Measurements from ENCODE around the gene NKX1-2. TPM values are rescaled to one million over a fixed set of nuclear protein-coding genes. Genes with fewer than 3 reads are reported as not detected.

Gene NKX1-2
- total RNA-seq, 1 donor from 2014 or later, result 0.77 TPM

- Mint-ChIP-seq H3K4me1 (ENCODE audit: unreplicated experiment) (peaks cover 21% of the 10 kb centered on the region), H3K27me3 (ENCODE audit: unreplicated experiment) (peaks cover 6% of the 10 kb centered on the region), H3K9me3 (ENCODE audit: unreplicated experiment) (no peaks in the 10 kb centered on the region), H3K4me3 (ENCODE audit: unreplicated experiment) (peak within 1 kb of the TSS; percentile 89), H3K36me3 (ENCODE audit: low read depth, unreplicated experiment) (no peaks in the 10 kb centered on the region), H3K27ac (ENCODE audit: unreplicated experiment) (peak within 1 kb of the TSS; percentile 52)
- DNase-seq (ENCODE audit: low spot score), result peak; percentile 73
- TF ChIP-seq, protein P1, sequence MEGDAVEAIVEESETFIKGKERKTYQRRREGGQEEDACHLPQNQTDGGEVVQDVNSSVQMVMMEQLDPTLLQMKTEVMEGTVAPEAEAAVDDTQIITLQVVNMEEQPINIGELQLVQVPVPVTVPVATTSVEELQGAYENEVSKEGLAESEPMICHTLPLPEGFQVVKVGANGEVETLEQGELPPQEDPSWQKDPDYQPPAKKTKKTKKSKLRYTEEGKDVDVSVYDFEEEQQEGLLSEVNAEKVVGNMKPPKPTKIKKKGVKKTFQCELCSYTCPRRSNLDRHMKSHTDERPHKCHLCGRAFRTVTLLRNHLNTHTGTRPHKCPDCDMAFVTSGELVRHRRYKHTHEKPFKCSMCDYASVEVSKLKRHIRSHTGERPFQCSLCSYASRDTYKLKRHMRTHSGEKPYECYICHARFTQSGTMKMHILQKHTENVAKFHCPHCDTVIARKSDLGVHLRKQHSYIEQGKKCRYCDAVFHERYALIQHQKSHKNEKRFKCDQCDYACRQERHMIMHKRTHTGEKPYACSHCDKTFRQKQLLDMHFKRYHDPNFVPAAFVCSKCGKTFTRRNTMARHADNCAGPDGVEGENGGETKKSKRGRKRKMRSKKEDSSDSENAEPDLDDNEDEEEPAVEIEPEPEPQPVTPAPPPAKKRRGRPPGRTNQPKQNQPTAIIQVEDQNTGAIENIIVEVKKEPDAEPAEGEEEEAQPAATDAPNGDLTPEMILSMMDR (IDR thresholded peaks at IDR 0.05; ENCODE audit: unreplicated experiment), result peak; percentile 82
Measured at GRCh38 chr10:124461642-124462347, 12.0 kb upstream of the NKX1-2 start, which contains the start of gene LHPP. Gene LHPP (plus strand): TSS chr10:124461823. CDS start chr10:124461863, 40 bp downstream.

- no peaks in the 10 kb centered on the region for H3K36me3 Mint-ChIP-seq (ENCODE audit: low read depth, unreplicated experiment)
Measured at GRCh38 chr10:124460144-124460543, 10.3 kb upstream of the NKX1-2 start.

DNA sequence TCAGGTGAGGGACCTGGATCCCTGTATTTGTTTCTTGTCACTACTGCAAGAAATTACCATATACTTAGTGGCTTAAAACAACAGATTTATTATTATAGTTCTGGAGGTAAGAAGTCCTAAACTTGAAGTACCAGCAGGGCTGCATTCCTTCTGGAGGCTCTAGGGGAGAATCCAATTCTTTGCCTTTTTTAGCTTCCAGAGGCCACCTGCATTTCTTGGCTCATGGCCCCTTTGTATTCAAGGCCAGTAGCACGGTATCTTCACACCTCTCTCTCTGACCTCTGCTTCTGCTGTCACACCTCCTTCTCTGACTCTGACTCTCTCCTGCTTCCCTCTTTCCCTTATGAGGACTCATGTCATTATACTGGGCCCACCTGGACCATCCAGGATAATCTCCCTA is 9.6 kb upstream of the NKX1-2 start:
- Mint-ChIP-seq H3K36me3 (ENCODE audit: low read depth, unreplicated experiment) (no peaks in the 10 kb centered on the region), H3K27me3 (ENCODE audit: unreplicated experiment) (peaks cover 11% of the 10 kb centered on the region), H3K27ac (ENCODE audit: unreplicated experiment) (no peak overlapping the region), H3K4me1 (ENCODE audit: unreplicated experiment) (peaks cover 26% of the 10 kb centered on the region), H3K9me3 (ENCODE audit: unreplicated experiment) (no peaks in the 10 kb centered on the region), H3K4me3 (ENCODE audit: unreplicated experiment) (no peak overlapping the region)
- no peak for DNase-seq (ENCODE audit: low spot score)
- TF ChIP-seq, protein P1 (IDR thresholded peaks at IDR 0.05; ENCODE audit: unreplicated experiment), result no peak

More at GRCh38 chr10:124460144-124460543, 10.3 kb upstream of the NKX1-2 start:
- TF ChIP-seq, protein P1 (IDR thresholded peaks at IDR 0.05; ENCODE audit: unreplicated experiment), result no peak
- peaks cover 29% of the 10 kb centered on the region for H3K4me1 Mint-ChIP-seq (ENCODE audit: unreplicated experiment)
- no peak overlapping the region for H3K27ac Mint-ChIP-seq (ENCODE audit: unreplicated experiment)
- H3K4me3 Mint-ChIP-seq (ENCODE audit: unreplicated experiment), result no peak overlapping the region
- DNase-seq (ENCODE audit: low spot score), result no peak
- no peaks in the 10 kb centered on the region for H3K9me3 Mint-ChIP-seq (ENCODE audit: unreplicated experiment)
- H3K27me3 Mint-ChIP-seq (ENCODE audit: unreplicated experiment), result peaks cover 11% of the 10 kb centered on the region

- TF ChIP-seq, protein P1 (IDR thresholded peaks at IDR 0.05; ENCODE audit: unreplicated experiment), result no peak
- H3K4me1 Mint-ChIP-seq (ENCODE audit: unreplicated experiment), result peaks cover 28% of the 10 kb centered on the region
- H3K4me3 Mint-ChIP-seq (ENCODE audit: unreplicated experiment), result no peak overlapping the region
- H3K9me3 Mint-ChIP-seq (ENCODE audit: unreplicated experiment), result no peaks in the 10 kb centered on the region
- no peaks in the 10 kb centered on the region for H3K36me3 Mint-ChIP-seq (ENCODE audit: low read depth, unreplicated experiment)
- no peak for DNase-seq (ENCODE audit: low spot score)
- no peak overlapping the region for H3K27ac Mint-ChIP-seq (ENCODE audit: unreplicated experiment)
- peaks cover 7% of the 10 kb centered on the region for H3K27me3 Mint-ChIP-seq (ENCODE audit: unreplicated experiment)
Measured at GRCh38 chr10:124458889-124459288, 9.1 kb upstream of the NKX1-2 start.

DNA sequence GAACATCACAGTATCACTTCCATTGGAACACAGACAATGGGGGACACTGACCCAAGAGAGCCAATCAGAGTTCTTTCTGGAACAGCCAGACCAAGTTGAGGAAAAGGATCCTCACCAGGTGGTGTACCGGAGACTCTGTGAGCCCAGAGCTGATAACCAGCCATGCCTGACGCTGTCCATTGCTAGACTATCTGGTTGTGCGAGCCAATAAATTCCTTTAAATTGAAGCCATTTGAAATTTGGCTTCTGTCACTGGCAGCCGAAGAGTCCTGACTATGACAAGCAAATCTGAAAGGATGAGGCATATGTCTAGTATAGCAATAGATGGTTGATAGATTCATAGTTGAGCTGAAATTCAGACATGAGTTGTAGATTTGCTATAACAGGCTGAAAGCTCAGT is 8.6 kb upstream of the NKX1-2 start:
- Mint-ChIP-seq H3K27ac (ENCODE audit: unreplicated experiment) (no peak overlapping the region), H3K27me3 (ENCODE audit: unreplicated experiment) (peaks cover 7% of the 10 kb centered on the region), H3K36me3 (ENCODE audit: low read depth, unreplicated experiment) (no peaks in the 10 kb centered on the region), H3K4me1 (ENCODE audit: unreplicated experiment) (peaks cover 31% of the 10 kb centered on the region), H3K9me3 (ENCODE audit: unreplicated experiment) (no peaks in the 10 kb centered on the region), H3K4me3 (ENCODE audit: unreplicated experiment) (no peak overlapping the region)
- TF ChIP-seq, protein P1 (IDR thresholded peaks at IDR 0.05; ENCODE audit: unreplicated experiment), result no peak
- DNase-seq (ENCODE audit: low spot score), result no peak
